ENCODE data around the gene ZBED5.

The ZBED5 gene

DNA sequence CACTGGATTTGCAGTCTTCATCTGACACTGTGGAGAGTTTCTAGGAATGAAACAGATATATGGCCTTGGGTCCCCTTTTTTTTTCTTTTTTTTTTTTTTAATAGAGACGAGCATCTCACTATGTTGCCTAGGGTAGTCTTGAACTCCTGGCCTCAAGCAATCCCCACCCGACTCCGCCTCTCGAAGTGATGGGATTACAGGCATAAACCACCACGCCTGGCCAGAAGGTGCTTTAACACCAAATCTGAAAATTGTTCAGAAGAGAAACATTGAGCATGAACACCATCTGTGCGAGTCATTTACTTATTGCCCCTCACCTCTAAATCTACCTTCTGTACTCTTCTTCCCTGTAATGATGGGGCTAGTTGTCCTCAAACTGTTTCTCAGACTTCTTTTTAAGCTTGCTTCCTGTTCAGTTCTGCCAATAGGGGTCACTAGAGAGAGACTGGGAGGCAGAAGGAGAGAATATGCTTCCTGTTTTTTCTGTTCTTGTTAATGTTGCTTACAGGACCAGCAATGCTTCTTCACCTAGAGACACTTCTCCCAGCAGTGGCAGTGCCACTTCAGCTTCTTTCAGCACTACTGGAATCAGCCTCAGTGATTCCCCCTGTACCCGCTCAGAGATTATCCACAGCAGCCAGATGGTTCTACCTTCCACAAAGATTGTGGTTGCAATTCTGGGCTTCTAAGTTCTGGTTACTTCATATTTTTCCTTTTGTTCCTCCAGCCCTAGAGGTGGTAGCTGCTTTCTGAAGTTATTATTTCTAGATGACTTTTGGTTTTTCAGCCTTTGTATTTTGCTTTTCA is 20.8 kb upstream of the ZBED5 start:
- no peak for DNase-seq

GRCh38 chr11:10876158-10876557 is 18.3 kb upstream of the ZBED5 start:
- DNase-seq: no peak

GRCh38 chr11:10875430-10876021 is 17.7 kb upstream of the ZBED5 start:
- no peak for DNase-seq

GRCh38 chr11:10872097-10872496 is 14.2 kb upstream of the ZBED5 start:
- no peak for DNase-seq

DNA sequence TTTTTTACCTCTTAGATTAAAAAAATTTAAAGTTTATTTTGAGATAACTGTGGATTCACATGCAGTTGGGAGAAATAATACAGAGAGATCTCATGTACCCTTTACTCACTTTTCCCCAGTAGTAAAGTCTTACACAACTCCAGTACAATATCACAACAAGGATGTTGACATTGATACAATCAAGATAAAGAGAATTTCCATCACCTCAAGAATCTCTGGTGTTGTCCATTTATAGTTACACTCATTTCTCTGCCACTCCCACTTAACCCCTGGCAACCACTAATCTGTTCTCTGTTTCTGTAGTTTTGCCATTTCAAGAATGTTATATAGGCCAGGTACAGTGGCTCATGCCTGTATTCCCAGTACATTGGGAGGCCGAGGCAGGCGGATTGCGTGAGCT is 10.5 kb upstream of the ZBED5 start:
- DNase-seq: no peak

DNA sequence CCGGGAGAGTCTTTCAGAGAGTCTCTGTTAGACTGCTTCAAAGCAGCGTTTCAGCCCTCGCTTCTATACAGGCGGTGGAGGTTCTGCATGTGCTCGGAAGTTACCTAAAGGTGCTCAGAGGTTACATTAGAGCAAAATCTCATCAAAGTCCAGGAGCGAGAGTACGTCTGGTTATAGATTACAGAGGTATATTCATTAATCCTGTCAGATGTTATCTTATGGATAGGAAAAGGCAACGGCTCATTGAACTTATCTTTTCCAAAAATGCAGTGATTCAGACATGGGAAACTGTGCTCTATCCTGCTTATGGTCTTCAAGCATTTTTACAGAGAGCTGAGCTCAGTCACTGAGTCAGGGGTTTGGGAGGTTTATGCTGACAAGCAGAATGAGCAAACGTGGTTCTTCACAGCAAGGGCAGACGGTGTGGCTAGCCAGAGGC is 9.1 kb upstream of the ZBED5 start:
- no peak for DNase-seq

DNA sequence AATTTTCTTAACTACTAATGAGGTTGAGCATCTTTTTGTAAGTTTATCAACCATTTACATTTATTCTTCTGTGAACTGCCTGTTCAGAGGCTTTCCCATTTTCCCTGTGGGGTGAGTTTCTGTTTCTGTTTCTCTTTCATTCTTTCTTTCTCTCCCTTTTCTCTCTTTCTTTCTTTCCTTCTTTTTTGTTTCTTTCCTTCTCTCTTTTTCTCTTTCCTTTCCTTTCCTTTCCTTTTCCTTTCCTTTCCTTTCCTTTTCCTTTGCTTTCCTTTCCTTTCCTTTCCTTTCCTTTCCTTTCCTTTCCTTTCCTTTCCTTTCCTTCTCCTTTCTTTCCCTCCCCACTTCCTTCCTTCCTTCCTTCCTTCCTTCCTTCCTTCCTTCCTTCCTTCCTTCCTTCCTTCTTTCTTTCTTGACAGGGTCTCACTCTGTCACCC is 8.0 kb upstream of the ZBED5 start:
- DNase-seq: no peak

GRCh38 chr11:10864688-10865087 is 6.8 kb upstream of the ZBED5 start:
- no peak for DNase-seq

DNA sequence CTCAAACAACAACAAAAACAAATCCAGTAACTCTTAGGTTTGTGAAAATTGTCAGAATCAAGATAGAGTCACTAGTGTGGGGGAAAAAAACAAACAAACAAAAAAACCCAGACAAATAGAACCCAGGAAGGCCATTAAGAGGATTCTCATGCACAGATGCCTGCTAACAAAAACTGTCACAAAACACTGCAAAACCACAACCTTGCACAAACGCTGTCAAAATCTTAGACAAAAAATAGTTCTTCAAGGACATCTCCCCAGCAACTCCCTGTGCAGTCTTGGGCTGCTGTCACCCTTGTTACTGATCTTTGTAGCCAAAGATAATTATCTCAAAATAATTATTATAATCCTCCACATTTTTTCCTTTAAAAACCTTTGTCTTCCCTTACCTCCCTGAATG is 4.6 kb upstream of the ZBED5 start:
- DNase-seq: no peak

GRCh38 chr11:10861799-10862198 is 3.9 kb upstream of the ZBED5 start:
- no peak for DNase-seq

GRCh38 chr11:10861047-10861446 is 3.2 kb upstream of the ZBED5 start:
- no peak for DNase-seq

GRCh38 chr11:10858439-10859325 is 829 bp upstream of the ZBED5 start:
- DNase-seq: no peak

GRCh38 chr11:10857459-10857708 is 469 bp downstream of the ZBED5 start:
- DNase-seq: no peak

DNA sequence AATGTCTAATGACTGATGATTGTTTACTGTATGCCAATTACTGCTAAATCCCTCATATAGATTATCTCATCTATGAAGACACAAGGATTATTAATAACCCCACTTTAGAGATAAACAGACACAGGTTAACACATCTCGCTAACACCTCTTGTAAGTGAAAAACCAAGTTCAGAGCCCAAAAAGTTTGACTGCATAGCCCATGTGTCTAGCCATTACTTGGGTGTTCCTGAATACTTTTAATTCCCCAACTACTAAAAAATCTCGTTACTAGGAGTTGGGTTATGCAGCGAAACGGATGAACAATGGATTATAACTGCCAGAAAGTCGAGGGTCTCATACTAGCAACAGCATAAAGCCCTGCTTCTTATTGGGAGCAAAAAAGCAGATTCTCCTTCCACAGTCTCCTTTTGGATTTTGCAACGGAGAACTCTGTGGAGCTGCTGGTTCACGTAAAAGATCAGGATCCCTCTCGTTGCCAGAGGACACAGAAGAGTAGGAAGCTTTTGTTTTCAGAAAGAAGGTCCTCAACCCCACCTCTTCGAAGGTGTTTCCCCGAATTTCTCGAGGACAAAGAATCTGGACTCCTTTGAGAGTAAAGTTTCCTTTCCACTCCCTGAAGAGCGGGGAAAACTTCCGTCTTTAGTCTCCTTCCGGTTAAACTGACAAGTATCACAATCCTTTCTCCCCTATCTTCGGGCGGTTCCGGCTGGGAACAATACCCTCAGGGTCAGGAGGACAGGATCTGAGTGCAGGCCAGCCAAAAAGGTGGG is 979 bp downstream of the ZBED5 start:
- DNase-seq: no peak

DNA sequence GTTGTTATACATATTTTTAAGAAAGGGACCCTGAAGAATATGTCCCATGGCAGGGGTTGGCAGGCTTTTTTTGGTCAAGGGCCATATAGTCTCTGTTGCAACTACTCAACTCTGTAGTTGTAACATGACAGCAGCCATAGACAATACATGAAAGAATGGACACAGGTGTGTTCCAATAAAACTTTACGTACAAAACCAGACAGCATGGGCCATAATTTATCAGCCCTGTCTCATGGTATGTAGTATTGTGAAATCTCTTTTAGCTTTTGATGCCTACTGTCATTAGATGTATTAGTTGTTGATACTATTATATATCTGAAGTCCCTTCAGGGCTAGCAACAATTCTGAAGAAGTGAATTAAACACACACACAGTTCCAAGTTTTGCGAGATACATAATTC is 2.6 kb downstream of the ZBED5 start:
- no peak for DNase-seq

GRCh38 chr11:10847960-10848860 is 9.6 kb downstream of the ZBED5 start:
- DNase-seq: no peak

GRCh38 chr11:10846660-10847059 is 11.2 kb downstream of the ZBED5 start:
- DNase-seq: no peak

DNA sequence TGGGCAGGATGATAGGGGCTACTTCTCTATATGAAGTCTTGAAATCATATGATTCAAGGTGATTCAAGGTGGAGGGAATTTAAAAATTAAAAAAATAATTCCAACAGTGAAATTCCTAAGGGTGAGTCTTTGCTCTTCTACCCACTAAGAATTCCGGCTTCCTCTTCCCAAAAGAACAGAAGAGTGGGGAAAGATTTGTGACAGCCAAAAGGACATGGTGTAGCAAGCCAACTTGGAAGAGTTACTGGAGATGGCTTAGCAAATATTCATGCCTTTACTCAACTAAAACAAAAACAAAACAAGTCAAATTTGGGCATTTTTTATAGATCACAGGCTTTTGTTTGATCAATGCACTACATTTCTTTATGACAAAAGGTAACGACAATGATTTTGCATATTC is 12.3 kb downstream of the ZBED5 start:
- DNase-seq: no peak

DNA sequence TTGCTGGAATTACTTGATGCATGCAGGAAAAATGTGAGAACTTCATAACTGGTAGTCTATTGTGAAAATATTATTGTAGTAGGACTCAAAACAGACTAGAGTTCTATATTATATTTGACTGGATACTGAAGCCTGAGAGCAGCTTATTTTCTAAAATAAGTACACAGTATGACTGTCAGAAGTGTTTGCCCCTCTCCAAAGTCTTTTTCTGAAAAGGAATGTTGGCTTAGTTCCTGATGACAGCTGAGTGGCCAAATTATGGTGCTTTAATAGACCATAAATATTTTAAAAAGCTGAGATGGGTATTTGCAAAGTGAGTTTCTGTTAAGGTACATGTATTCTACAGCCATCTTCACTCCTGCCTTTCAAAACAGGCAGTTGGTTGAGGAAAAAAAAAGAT is 13.1 kb downstream of the ZBED5 start:
- DNase-seq: no peak

DNA sequence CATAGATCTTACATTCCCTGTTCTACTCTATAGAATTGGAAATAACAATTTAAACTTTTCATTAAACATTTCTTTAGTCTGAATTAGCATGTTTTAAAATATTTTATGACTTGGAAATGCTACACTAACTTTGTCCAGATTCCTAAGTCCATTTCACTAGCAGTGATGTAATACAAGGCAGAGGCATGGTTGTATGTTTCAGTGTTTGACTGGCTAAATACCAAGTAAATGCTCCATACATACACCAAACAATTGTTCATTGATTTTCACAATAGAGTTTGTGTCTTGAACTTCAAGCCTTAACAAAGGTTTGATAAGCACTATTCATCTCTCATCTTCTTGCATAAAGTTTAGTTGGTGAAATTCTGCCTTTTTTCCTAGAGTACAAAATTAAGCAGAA is 13.5 kb downstream of the ZBED5 start:
- no peak for DNase-seq

DNA sequence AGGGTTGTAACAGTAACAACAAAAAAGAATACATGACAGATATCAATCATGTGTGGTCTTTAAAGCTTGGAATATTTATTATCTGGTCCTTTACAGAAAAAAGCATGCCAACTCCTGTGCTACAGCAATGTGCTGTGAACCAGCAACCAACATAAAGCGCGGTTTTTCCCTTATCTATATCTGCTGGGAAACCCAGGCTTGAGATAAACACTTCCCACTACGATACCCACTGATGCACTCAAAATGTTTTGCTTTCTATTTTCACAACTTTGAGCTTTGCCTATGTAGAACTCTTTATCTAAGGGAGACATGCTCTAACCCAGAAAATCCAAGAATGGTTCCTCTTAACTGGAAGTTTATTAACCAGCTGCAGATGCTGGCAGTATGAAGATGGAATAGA is 19.0 kb downstream of the ZBED5 start:
- no peak for DNase-seq

DNA sequence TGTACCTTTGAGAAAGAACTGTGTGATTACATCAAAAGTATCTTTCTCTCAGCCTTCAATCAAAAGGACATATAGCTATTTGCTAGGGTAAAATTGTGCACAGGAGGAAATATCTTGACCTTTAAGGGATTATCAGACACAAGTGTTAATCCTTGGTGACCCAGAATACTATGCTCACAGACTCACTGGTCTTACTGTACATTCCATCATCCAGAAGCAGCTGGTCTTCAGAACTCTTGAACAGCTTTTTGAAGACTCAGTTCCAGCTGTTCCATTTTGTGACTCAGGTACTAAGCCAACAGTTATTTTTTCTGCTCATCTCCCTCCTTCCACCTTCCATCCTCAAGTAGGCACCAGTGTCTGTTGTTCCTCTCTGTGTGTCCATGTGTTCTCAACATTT is 19.8 kb downstream of the ZBED5 start:
- no peak for DNase-seq

All from cortex of kidney (tissue), 1 donor.